Mesothelial cell of epicardium (in vitro differentiated cells): ENCODE data around the gene SUSD4. TPM values are rescaled to one million over a fixed set of nuclear protein-coding genes. Genes with fewer than 3 reads are reported as not detected.
"Not testable (repeated sequence)": the region's sequence is repeated elsewhere in the genome, so short reads cannot be mapped to it uniquely, and the experiment has no call there.

Experiments
- DNase-seq, 2 experiments: peaks; one replicate each; pipeline ENCODE4 v3.0.0; 2021; ENCODE audit warnings: low spot score in 2 of 2; ENCODE audit not compliant: unreplicated experiment in 2 of 2
- H3K27ac Mint-ChIP-seq: 2 replicates; pipeline ENCODE4 v1.8.0; 2021; ENCODE audit warnings: mixed read lengths
- H3K27me3 Mint-ChIP-seq: 2 replicates; pipeline ENCODE4 v1.8.0; 2021; ENCODE audit warnings: low read depth, mixed read lengths
- H3K36me3 Mint-ChIP-seq: 2 replicates; pipeline ENCODE4 v1.8.0; 2021; ENCODE audit warnings: mixed read lengths
- H3K4me1 Mint-ChIP-seq: 2 replicates; pipeline ENCODE4 v1.8.0; 2021; ENCODE audit warnings: mixed read lengths
- H3K4me3 Mint-ChIP-seq: 2 replicates; pipeline ENCODE4 v1.8.0; 2021; ENCODE audit warnings: mild to moderate bottlenecking, moderate library complexity, mixed read lengths
- H3K9me3 Mint-ChIP-seq: 2 replicates; pipeline ENCODE4 v1.8.0; 2021; ENCODE audit warnings: mixed read lengths
- CTCF ChIP-seq: fragments of 200-600 bp; sonication (generic); IDR thresholded peaks from one replicate; pipeline ENCODE4 v1.5.0; 2021; ENCODE audit warnings: antibody characterized with exemption; ENCODE audit not compliant: unreplicated experiment
- total RNA-seq: library from RNA; stranded (reverse); gene quantifications from 3 replicates; pipeline ENCODE4 v1.2.1, GENCODE V29; 2021

The SUSD4 gene
- total RNA-seq, 1 donor from 2014 or later = 0.40 TPM

- Mint-ChIP-seq H3K27ac (no peak overlapping the region), H3K4me3 (no peak overlapping the region), H3K4me1 (peaks cover 14% of the 10 kb centered on the region), H3K27me3 (peaks cover 17% of the 10 kb centered on the region), H3K36me3 (no peaks in the 10 kb centered on the region), H3K9me3 (peaks cover 21% of the 10 kb centered on the region)
- no peak for TF ChIP-seq CTCF
- no peak for DNase-seq
These were observed 41.5 kb upstream of the SUSD4 start for GRCh38 chr1:223405507-223405906.

- no peak overlapping the region for H3K27ac Mint-ChIP-seq
- no peak for DNase-seq
- H3K4me3 Mint-ChIP-seq = no peak overlapping the region
- H3K36me3 Mint-ChIP-seq = no peaks in the 10 kb centered on the region
- H3K9me3 Mint-ChIP-seq = peaks cover 21% of the 10 kb centered on the region
- TF ChIP-seq CTCF = no peak
- H3K27me3 Mint-ChIP-seq = peaks cover 17% of the 10 kb centered on the region
- H3K4me1 Mint-ChIP-seq = peaks cover 14% of the 10 kb centered on the region
These were observed 39.3 kb upstream of the SUSD4 start for GRCh38 chr1:223403184-223403815.

GRCh38 chr1:223402790-223403142 is 38.8 kb upstream of the SUSD4 start:
- Mint-ChIP-seq H3K4me3 (no peak overlapping the region), H3K27ac (no peak overlapping the region), H3K27me3 (peaks cover 13% of the 10 kb centered on the region), H3K9me3 (peaks cover 21% of the 10 kb centered on the region), H3K36me3 (no peaks in the 10 kb centered on the region), H3K4me1 (peaks cover 14% of the 10 kb centered on the region)
- no peak for TF ChIP-seq CTCF
- DNase-seq = no peak

GRCh38 chr1:223401873-223402789 is 38.2 kb upstream of the SUSD4 start:
- no peak for DNase-seq
- peaks cover 21% of the 10 kb centered on the region for H3K9me3 Mint-ChIP-seq
- H3K27ac Mint-ChIP-seq = no peak overlapping the region
- peaks cover 14% of the 10 kb centered on the region for H3K4me1 Mint-ChIP-seq
- H3K4me3 Mint-ChIP-seq = no peak overlapping the region
- TF ChIP-seq CTCF = no peak
- H3K27me3 Mint-ChIP-seq = peaks cover 10% of the 10 kb centered on the region
- no peaks in the 10 kb centered on the region for H3K36me3 Mint-ChIP-seq

- not testable (repeated sequence) for H3K36me3 Mint-ChIP-seq, H3K27ac Mint-ChIP-seq, H3K4me3 Mint-ChIP-seq, DNase-seq, H3K9me3 Mint-ChIP-seq, H3K27me3 Mint-ChIP-seq
- H3K4me1 Mint-ChIP-seq = peaks cover 14% of the 10 kb centered on the region
These were observed 35.4 kb upstream of the SUSD4 start for GRCh38 chr1:223399393-223399792.

GRCh38 chr1:223394706-223395105 is 30.7 kb upstream of the SUSD4 start:
- TF ChIP-seq CTCF = no peak
- H3K4me1 Mint-ChIP-seq = no peaks in the 10 kb centered on the region
- H3K27ac Mint-ChIP-seq = no peak overlapping the region

More at GRCh38 chr1:223394706-223395105, 30.7 kb upstream of the SUSD4 start:
- Mint-ChIP-seq H3K4me3 (no peak overlapping the region), H3K27me3 (peaks cover 40% of the 10 kb centered on the region), H3K9me3 (peaks cover 6% of the 10 kb centered on the region), H3K36me3 (no peaks in the 10 kb centered on the region)
- DNase-seq = no peak
